CD4-positive, alpha-beta T cell treated with Interleukin-6 at 100 ng/mL for 8 hours (primary cell): ENCODE measurements around the gene NEU2.
"Not testable (repeated sequence)": the region's sequence is repeated elsewhere in the genome, so short reads cannot be mapped to it uniquely, and the experiment has no call there.

Experiments used
- DNase-seq: peaks from one replicate; pipeline ENCODE4 v3.0.0-alpha.2; 2020; ENCODE audit warnings: mixed read lengths, low spot score

The NEU2 gene

DNA sequence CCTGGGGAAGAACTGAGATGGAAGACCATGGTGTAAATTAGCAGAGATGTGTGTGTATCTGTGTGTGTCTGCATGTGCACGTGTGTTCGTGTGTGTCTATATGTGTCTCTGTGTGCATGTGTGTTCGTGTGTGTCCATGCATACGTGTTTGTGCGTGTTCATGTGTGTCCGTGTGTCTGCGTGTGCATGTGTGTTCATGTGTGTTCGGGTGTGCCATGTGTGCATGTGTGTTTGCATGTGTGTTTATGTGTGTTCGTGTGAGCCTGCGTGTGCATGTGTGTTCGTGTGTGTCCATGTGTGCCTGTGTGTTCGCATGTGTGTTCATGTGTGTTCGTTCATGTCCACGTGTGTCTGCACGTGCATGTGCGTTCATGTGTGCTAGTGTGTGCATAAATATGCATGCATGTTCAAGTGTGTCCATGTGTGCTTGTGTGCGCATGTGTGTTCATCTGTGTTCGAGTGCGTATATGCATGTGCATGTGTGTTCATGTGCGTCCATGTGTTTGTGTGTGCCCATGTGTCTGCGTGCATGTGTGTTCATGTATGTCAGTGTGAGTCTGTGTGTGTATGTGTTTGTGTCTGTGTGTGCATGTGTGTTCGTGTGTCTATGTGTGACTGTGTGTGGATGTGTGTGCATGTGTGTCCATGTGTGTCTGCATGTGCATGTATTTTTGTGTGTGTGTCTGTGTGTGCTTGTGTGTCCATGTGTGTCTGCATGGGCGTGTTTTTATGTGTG is 3.1 kb downstream of the NEU2 start:
- DNase-seq = no peak

DNA sequence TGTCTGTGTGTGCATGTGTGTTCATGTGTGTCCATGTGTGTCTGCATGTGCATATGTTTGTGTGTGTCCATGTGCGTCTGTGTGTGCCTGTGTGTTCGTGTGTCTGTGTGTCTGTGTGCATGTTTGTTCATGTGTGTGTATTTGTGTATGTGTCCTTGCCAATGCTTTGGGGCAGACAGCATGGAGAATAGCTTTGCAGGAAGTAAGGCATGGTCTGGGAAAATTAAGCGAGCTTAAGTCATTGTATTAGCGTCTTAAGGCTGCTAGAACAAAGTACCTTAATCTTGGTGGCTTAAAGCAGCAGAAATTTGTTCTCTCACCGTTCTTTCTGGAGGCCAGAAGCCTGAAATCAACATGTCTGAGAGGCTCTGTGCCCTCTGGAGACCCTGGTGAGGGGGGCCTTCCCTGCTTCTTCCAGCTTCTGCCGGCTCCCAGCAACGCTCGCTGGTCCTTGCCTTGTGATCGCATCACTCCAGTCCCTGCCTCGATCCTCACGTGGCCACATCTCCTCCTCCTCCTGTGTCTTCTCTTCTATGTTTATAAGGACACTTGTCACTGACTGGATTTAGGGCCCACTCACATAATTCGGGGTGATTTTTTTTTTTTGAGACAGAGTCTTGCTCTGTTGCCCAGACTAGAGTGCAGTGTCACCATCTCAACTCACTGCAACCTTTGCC is 3.8 kb downstream of the NEU2 start:
- DNase-seq = no peak

DNA sequence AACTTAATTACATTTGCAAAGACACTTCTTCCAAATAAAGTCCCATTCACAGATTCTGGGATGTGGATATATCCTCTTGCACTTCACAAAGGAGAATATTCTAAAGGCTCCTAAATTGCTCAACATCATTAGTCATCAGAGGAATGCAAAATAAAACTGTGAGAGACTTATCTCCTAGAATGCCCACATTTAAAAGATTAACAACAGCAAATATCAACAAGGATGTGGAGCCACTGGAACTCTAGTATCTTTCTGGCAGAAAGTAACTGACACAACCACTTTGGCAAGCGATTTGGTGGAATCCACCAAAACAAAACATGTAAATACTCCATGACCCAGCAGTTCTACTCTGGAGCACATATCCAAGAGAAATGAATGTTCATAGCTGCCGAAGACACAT is 4.6 kb downstream of the NEU2 start:
- DNase-seq = no peak

DNA sequence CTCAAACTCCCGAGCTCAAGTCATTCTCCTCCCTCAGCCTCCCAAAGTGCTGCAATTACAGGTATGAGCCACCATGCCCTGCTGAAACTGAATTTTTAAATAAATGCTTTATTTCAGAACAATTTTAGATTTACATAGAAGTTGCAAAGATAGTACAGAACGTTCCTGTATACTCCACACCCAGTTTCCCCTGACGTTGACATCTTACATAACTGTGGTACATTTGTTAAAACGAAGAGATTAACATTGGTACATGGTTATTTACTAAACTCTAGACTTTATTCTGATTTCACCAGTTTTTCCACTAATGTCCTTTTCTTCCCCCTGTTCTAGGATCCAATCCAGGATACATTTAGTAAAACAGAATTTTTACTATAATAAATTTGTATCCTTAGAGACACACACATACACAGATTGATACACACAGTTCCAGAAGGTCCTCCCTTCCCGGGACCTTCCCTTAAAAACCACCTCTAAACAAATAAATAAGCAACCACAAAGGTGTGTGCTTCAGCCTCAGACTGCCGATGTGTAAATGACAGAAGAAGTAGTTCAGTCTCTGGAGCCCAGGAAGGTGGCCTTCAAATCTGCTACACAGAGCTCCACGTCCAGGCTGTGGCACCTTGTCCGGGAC is 6.9 kb downstream of the NEU2 start:
- DNase-seq = no peak

DNA sequence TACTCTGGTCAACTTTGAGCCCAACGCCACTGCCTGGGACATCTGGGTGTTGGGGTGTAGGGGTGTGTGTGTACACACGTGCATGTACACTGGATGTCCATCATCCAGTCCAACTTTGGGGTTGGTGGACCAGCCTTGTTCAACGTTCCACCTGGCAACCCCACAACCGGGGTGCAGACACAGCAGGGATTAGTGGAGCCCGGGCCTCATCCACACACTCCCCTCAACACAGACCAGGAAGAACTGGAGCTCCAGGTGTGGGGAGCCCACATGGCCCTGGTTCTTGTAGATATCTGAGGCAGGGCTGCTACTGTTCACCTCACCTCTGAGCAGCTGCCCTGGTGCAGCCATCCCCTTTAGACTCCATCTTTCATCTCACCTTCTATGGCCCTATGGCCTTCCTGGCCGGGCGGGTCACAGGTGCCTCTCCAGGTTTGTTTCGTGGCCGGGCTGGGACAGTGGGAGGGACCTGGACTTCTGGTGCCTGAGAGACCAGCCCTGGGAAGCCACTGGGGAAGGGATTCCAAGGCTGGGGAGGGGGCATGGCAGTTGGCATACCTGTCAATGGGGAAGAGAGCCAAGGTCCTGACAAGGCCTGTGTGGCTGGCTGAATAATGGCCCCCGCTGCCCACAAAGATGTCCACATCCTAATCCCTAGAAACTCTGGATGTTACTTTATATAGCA is 7.5 kb downstream of the NEU2 start:
- no peak for DNase-seq

DNA sequence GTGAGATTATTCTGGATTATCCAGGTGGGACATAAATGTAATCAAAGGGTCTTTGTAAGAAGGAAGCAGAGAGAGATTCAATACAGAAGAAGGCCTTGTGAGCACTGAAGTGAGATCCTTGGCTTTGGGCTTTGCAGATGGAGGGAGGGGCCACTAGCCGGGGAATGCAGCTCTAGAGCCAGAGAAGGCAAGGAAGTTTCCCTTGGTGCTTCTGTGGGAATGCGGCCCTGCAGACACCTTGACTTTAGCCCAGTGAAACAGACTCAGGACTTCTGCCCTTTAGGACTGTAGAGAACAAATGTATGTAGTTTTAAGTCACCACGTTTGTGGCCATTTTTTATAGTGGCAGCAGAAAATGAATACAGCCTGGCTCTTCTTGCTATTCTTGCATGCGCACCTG is 8.1 kb downstream of the NEU2 start:
- no peak for DNase-seq

DNA sequence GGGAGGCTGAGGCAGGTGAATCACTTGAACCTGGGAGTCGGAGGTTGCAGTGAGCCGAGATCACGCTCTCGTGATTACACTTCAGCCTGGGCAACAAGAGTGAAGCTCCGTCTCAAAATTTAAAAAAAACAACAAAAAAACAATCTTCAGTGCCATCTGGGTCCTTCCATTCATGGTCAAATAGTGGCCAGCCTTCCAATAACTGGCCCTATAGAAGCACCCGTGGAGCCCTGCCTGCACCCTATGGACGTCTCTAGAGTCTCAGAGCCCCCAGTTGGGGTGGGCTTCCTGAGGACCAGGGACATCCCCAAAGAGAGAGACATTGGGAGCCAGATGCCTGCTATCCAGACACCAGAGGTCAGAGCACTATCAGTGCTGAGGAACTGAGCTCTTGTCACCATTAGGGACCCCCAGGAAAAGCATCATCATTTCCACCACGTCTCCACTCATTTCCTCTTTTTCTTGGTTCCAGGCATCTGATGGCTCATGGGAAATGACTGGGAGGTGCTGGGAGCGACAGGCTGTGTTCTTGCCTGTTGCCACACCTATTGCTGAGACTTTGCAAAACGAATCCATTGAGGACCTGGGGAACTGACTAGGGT is 9.4 kb downstream of the NEU2 start:
- DNase-seq = no peak

DNA sequence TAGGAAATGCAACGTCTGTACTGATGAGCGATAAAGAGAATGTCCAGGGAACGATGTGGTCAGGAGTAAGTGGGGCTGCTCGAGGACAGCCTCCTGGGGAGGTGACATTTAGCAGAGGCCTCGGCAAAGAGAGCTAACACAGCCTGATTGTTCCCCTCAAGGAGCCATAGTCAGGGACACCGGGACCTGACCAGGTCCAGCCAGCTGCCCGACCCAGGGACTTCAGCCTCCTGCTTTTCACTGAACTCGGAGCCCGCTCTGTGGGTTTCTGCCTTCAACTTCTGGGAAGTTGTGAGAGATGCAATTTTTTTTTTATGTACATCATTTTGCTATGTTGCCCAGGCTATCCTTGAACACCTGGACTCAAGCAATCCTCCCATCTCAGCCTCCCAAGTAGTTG is 10.1 kb downstream of the NEU2 start:
- DNase-seq = no peak

DNA sequence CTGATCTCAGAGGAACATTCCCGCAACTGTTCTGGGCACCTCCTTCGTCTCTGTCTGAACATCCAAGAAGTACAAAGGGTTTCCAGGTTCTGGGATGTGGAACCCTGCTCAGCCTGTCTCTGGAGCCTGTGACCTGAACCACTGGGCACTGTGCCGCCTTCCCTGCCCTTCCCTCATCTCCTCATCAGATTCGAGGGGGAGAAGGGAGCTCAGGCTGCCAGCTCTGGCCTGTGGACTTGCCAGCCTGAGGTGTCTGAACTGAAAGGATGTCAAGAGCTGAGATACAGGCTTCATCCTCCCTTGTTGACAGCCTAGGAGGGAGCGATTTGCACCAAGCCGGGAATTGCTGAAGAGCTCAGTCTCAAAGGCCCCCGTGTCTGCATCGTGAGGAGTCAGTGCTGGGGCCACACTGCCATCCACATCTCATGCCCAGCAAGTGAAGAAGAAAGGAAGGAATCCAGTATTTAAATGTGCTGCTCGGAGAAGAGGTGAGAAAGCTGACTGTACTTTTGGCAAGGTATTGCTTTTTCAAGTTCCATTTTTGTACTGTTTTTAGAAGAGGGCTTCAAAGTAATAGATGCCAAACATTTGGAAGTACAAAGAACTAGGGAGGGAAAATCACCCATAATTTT is 12.6 kb downstream of the NEU2 start:
- DNase-seq = no peak

DNA sequence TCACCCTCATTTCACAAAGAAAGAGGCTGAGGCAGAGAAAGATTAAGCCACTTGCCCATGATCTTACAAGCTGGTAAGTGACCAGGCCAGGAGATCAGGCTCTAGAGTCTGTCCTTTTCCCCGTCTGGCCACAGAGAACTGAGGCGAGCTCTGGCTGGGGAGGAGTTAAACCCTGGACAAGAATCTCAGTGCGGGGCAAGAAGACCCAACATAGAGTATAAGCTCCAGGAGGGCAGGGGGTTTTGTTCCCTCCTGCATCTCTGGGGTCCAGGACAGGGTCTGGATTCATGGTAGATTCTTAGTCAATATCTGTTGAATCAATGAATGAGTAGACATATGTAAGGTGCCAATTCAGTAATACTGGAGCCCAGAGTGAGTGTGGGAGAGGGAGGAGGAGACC is 14.7 kb downstream of the NEU2 start:
- no peak for DNase-seq

DNA sequence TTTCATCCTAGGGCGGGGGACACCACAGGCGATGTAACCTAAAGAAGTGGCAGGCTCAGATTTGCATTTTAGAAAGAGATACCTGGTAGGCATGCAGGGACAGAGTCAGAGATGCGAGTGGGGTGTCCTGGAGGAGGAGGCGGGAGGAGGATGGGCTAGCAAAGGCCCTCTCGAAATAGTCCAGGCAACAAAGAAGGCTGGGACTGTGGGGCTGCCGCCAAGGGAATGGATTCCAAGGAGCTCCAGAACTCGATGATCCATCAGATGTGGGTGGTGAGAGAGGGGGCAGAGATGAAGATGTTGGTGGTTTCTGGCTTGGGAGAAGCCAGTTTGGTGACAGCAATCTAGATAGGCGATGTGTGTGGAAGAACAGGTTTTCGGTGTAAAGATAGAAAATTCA is 15.2 kb downstream of the NEU2 start:
- DNase-seq = no peak

DNA sequence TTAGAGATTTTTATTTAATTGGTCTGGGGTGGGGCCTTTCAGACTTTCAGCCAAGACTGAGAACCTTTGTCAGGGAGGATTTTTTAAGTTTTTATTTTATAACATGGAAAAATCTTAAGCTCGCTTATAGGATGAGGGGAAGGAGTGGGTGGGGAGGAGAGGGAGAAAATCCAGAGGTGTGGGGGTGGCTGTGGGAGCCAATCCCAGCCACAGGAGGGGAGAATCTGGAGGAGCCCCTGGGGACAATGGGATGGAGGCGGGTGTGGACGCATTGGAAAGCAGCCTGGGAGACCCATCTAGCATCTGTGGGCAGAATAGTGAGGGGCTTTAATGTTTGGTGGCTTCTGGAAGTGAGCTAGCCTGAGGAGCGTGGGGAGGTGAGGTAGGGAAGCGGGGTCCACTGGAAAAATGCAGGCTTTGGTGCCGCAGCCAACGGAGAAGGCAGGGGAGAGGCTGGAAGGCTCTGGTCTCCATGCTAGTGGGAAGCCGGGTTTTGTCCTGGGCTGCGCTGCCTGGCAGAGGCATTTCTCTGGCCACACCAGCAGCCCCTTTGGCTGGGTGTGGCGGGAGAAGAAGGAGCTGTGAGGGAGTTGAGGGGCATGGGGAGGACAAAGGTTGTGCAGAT is 16.2 kb downstream of the NEU2 start:
- DNase-seq = no peak

DNA sequence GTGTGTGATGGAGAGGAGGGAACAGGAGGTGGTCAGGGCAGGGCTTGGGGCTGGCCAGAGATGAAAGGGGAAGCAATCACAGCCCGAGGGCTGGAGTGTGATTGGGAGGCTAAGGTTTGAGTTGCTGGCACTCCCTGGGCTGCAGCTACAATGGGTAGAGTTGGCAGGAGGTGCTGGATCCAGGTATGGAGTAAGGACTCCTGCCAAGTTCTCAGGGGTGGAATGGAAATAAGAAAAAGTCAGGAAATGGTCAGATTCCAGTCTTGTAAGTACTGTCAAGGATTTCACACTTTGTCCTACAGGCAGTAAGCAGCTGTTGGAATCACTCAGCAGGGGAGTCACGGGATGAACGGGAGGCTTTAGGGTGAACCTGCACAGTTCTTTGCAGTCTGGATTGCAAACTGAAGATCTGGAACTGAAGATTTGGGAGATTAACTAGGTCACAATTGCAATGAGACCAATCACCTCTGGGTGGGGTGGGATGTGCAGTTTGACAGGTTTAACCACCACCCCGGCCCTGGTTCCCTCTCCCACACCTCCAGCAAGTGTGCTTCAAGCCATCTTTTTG is 16.8 kb downstream of the NEU2 start:
- no peak for DNase-seq

DNA sequence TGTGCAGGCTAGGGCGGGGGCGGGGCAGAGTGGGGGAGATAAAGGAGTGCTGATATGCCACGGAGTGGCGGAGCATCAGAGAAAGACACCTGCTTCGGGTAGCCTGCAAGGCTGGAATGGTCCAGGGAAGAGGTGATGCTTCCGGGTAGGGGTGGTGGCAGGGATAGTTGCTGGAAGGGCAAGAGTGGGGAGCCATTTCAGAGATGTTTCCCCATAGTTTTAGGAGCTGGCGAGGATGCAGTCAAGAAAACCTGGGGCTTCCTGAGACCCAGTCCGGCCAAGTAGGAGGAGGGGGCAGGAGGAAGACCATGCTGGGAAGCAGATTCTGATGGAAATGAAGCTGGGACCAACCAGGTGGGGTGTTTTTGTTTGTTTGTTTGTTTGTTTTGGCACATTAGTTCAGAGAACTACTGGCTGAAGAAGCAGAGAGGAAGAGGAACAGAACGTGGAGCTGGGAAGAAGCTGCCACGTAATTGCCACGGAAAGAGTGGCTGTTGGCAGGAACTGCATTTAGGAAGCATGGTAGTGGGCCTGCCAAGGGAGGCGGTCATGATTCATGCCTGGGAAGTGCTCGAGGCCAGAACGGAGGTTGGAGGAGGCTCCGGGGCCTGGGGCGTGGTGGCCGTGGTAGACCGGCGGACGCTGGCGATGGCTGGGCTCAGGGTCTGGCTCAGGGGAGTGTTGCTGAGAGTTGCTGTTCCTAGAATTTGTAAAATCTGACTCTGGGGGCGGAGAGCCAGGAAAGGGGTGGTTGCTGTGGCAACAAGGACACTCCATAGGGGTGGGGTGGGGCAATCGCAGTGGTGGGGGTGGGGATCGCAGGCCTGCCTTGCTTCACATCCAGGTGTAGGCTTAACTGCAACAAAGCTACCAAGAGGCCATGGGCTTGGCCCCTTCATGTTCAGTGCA is 19.0 kb downstream of the NEU2 start:
- DNase-seq = no peak

DNA sequence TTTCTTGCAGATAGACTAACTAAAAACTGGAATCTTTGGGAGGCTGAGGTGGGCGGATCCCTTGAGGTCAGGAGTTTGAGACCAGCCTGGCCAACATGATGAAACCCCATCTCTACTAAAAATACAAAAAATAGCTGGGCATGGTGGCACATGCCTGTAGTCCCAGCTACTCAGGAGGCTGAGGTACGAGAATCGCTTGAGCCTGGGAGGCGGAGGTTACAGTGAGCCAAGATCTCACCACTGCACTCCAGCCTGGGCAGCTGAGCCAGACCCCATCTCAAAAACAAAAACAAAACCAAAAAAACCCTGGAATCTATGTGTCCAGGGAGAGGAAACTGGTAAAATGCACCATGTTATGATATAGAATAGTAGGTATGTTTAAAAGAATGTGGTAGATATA is 20.0 kb downstream of the NEU2 start:
- DNase-seq = not testable (repeated sequence)

DNA sequence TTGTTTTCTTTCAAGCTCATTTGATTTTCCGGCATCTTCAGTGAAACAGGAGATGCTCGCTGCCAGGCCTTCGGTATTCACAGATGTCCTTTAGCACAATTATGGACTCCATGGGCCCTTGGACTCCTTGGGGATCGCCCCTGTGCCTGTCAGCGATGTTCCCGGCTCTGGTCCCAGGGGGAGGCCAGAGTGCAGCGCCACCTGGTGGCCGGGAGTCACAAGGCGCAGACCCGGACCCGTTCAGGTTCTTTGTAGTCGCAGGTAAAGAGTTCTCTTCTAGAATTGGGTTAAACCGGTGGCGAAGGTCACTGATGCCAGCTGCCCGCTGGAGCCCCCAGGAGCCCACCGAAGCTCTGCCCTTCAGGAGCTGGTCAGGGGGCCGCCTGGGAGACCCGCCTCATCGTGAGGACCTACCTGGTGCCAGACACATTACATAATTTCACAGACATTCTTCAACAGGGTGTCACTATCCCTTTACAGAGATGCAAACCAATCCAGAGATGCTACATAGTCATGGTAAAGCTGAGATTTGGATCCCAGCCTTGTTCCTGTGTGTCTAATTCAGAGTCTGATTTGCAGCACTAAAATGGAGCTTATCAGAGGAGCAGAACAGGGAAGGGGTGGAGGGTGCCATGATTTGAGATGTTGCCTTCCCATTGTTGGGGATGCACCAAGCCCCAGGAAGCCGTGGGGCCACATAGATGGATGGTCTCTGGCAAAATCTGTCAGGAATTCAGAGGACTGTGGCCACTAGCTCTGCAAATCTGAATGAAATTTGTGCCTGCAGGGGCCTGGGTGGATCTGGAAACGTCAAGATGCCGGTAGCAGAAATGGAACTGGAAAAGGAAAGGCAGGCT is 21.7 kb downstream of the NEU2 start:
- DNase-seq = peak; percentile 66

DNA sequence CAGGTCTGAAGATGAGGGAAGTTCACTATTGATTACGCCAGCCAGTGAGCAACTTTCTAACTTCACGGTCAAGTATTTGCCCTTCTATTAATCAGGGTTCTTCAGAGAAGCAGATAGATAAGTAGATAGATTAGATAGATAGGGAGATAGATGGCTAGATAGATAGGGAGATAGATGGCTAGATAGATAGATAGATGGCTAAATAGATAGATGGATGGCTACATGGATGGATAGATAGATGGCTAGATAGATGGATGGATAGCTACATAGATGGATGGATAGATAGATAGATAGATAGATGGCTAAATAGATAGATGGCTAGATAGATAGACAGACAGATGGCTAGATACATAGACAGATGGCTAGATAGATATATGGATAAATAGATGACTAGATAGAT is 22.9 kb downstream of the NEU2 start:
- DNase-seq = no peak

DNA sequence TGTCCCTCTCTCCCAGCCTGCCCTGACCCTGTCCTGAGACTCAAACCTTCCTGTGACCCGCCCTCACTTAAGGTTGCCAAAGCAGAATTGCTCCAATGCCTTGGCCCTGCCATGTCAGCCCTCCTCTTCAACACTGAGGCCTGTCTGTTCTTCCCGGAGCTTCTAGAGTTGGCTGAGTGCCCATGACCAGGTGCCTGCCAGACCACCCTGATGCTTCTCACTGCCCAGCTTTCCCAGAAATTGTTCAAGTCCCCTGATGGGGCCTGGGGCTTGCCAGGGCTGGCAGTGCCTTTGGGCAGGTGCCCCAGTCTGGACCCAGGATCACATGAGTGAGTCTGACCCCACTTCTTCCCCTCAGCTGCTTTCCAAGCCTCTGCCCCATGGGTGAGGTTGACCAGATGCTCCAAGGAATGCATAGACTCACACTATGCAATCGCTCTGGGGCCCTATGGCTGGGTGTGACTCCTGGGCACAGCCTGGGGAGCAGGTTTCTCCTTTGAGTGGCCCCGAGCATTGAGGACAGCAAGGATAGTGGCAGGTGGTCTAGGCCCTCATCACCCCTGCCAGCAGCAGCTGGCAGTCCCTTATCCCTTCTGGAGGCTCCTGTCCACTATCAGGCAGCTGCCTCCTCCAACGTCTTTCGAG is 24.6 kb downstream of the NEU2 start:
- no peak for DNase-seq
